Measurements from ENCODE around the gene PSD4.

Gene PSD4

DNA sequence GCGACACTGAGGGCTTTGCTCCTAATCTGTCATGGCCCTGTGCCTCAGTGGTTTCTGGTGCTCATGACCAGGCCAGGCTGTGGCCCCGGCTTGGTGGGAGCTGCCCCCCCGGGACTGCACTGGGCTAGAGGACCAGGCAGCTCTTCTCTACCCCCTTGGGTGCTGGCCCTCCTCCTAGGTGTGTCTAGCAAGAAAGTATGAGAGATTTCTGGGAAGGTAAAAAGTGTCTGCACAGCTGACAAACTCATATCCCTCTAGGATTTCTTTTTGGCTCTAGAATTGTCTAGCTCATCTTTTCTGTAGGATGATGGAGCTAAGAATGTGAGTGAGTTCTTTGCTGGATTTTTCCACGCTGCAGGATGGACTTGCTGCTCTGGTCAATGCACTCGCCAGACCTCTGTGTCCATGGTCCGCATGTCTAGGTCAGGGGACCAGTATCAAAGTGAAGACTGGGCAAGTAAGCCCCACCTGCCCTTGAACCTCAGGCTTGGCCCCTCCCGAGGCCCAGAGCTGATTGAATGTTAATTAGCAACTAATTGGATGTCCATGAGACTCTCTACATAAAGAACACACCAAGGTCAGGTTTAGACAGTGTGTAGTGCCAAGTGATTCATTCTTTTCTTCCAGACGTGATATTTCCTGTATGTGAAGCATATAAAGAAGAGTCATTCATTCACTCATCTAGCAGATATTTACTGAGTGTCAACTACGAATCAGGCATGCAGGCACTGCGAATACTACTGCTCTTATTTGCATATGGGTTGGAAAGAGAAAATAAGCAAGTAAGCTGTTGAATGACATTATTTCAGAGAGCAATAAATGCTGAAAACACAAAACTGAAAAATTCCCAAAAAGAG is 15.6 kb upstream of the PSD4 start:
- Mint-ChIP-seq H3K27me3 (no peaks in the 10 kb centered on the region), H3K4me3 (peak overlapping the region; percentile 86), H3K27ac (peak overlapping the region; percentile 81), H3K36me3 (ENCODE audit: low read depth) (no peaks in the 10 kb centered on the region), H3K9me3 (no peaks in the 10 kb centered on the region), H3K4me1 (ENCODE audit: low read depth) (peaks cover 27% of the 10 kb centered on the region)

DNA sequence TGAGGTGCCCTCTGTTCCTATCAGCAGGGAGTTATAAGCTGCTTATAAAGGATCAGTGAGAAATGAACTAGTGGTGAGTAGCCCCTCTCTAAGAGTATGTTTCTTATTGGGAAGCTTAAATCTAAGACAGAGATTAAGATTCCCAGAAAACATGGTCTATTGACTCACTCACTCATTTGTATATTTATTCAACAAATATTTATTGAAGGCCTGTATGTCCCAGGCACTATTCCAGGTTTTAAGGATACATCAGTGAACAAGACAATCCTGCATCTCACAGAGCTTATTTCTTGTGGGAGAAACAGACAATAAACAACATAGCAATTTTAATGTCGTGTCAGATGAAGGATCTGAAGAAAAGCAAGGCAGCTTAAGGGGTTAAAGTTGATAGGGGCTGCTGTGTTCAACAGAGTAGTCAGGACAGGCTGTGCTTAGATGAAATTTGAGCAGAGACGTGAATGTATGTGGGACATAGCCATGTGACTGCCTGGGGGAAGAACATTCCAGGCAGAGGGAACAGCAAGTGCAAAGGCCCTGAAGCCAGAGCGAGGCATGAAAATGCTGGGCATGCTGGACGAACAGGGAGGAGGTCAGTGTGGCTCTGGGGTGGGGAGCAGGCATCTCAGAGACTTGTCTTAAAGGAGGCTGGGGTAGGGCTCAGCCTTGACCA is 14.8 kb upstream of the PSD4 start:
- Mint-ChIP-seq H3K4me3 (peak overlapping the region; percentile 86), H3K27me3 (no peaks in the 10 kb centered on the region), H3K27ac (no peak overlapping the region), H3K4me1 (ENCODE audit: low read depth) (peaks cover 27% of the 10 kb centered on the region), H3K36me3 (ENCODE audit: low read depth) (no peaks in the 10 kb centered on the region), H3K9me3 (no peaks in the 10 kb centered on the region)

DNA sequence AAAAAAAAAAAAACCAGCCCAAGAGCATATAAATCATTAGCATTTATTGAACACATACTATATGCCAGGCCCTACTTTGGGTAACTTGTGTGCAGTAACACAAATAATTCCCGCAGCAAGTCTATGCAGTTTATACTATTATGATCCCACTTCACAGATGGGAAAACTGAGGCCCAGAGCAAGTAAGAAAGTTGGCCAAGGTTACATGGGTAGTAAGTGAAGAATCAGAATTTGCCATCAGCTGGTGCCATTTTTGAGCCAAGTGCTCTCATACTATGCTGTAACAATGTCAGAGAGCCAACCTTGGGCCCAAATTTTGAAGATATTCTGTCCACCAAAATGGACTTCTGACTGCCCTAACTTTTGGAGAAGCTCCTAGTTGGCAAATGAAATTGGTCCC is 13.5 kb upstream of the PSD4 start:
- Mint-ChIP-seq H3K27ac (no peak overlapping the region), H3K36me3 (ENCODE audit: low read depth) (no peaks in the 10 kb centered on the region), H3K4me1 (ENCODE audit: low read depth) (peaks cover 27% of the 10 kb centered on the region), H3K27me3 (no peaks in the 10 kb centered on the region), H3K9me3 (no peaks in the 10 kb centered on the region), H3K4me3 (no peak overlapping the region)

DNA sequence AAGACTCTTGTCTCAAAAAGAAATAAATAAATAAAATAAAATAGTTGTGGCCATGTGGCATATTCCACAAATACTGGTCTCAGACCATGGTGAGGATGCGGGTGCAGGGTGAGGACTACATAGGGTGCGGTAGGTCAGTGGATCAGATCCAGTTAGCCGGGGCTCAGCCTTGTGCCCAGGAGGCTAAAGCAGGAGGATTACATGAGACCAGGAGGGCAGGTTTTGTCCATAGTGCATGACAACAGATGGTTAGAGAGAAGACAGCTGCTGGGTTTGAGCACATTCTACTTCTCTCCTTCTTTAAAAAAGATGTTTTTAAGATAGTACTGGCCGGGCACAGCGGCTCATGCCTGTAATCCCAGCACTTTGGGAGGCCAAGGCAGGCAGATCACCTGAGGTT is 12.8 kb upstream of the PSD4 start:
- Mint-ChIP-seq H3K4me1 (ENCODE audit: low read depth) (peaks cover 27% of the 10 kb centered on the region), H3K36me3 (ENCODE audit: low read depth) (no peaks in the 10 kb centered on the region), H3K4me3 (no peak overlapping the region), H3K27me3 (no peaks in the 10 kb centered on the region), H3K9me3 (no peaks in the 10 kb centered on the region), H3K27ac (no peak overlapping the region)

DNA sequence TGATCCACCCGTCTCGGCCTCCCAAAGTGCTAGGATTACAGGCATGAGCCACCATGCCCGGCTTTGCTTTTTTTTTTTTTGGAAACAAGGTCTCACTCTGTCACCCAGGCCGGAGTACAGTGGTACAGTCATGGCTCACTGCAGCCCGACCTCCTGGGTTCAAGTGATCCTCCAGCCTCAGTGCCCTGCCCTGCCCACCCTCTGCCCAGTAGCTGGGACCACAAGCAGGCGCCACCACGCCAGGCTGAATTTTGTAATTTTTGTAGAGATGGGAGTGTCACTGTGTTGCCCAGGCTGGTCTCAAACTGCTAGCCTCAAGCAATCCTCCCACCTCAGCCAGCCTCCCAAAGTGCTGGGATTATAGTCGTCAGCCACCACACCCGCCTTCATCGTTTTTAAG is 11.6 kb upstream of the PSD4 start:
- H3K36me3 Mint-ChIP-seq (ENCODE audit: low read depth) = no peaks in the 10 kb centered on the region
- H3K27me3 Mint-ChIP-seq = no peaks in the 10 kb centered on the region
- peaks cover 23% of the 10 kb centered on the region for H3K4me1 Mint-ChIP-seq (ENCODE audit: low read depth)
- H3K9me3 Mint-ChIP-seq = no peaks in the 10 kb centered on the region
- H3K4me3 Mint-ChIP-seq = no peak overlapping the region
- H3K27ac Mint-ChIP-seq = no peak overlapping the region

DNA sequence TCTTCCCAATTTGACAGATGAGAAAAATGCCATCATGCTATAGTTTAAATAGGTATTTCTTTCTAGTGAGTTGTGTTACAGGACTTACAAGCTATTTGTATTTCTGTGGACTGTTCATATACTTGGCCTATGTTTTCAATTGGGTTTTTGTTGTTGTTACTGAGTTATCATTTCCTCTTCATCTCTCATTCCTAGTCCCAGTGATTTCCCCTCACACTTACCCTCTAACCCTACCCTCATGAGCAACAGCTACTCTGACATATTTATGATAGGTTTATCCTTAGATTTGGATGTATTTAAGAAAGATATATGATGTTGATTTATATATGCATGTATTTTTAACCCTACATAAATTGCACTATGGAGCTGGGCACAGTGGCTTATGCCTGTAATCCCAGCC is 10.9 kb upstream of the PSD4 start:
- Mint-ChIP-seq H3K4me1 (ENCODE audit: low read depth) (peaks cover 28% of the 10 kb centered on the region), H3K9me3 (no peaks in the 10 kb centered on the region), H3K27me3 (no peaks in the 10 kb centered on the region), H3K36me3 (ENCODE audit: low read depth) (no peaks in the 10 kb centered on the region), H3K4me3 (no peak overlapping the region), H3K27ac (no peak overlapping the region)

DNA sequence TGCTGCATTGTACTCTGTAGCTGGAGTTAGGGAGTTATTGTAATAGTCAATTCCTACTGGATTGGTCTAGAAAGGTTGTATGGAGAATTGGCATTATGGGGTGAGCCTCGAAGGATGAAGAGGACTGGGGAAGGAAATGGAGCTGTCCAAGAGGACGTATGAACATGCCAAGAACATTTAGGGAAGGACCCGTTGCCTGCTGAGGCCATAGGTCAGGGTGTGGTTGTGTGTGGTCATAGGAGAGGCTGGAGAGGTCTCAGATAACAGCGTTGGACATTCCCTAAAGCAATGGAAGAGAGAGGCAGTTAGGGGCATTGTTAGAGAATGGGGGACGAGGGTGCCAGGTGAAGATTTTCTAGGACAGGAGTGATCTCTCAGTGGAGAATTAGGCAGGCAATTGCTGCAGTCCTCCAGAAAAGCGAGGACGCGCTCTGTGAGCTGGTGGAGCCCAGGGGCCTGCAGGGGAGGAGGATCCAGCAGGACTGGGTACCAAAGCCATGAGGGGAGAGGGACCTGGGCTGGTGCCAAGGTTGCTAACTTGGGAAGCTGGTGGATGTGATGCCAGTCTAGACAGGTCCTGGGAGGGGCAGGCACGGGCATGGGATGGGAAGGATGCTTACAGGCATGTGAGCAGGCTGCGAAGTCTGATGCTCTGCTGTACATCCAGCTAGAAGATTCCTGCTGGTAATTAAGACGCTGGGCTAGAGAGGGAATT is 9.4 kb upstream of the PSD4 start:
- H3K9me3 Mint-ChIP-seq = no peaks in the 10 kb centered on the region
- no peaks in the 10 kb centered on the region for H3K36me3 Mint-ChIP-seq (ENCODE audit: low read depth)
- peaks cover 33% of the 10 kb centered on the region for H3K4me1 Mint-ChIP-seq (ENCODE audit: low read depth)
- peak overlapping the region; percentile 56 for H3K27ac Mint-ChIP-seq
- H3K27me3 Mint-ChIP-seq = no peaks in the 10 kb centered on the region
- H3K4me3 Mint-ChIP-seq = no peak overlapping the region

GRCh38 chr2:113164930-113165585 is 8.7 kb upstream of the PSD4 start:
- Mint-ChIP-seq H3K4me3 (no peak overlapping the region), H3K27me3 (no peaks in the 10 kb centered on the region), H3K36me3 (ENCODE audit: low read depth) (no peaks in the 10 kb centered on the region), H3K4me1 (ENCODE audit: low read depth) (peaks cover 40% of the 10 kb centered on the region), H3K27ac (peak overlapping the region; percentile 56), H3K9me3 (no peaks in the 10 kb centered on the region)

DNA sequence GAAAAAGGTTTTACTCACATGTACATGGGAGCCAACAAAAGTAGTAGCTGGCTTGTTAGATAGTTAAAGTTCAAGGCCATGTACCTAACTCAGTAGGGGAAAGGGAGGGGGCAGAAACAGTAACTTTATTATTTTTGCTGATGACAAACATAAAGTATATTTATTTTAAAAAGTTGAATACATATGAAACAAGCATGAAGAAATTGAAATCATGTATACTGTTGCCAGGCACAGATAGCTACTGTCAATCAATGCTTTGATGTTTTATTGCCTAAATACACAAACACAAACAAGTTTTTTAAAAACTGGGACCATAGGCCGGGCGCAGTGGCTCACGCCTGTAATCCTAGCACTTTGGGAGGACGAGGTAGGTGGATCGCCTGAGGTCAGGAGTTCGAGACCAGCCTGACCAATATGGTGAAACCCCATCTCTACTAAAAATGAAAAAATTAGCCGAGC is 7.6 kb upstream of the PSD4 start:
- peaks cover 48% of the 10 kb centered on the region for H3K4me1 Mint-ChIP-seq (ENCODE audit: low read depth)
- H3K4me3 Mint-ChIP-seq = no peak overlapping the region
- H3K27ac Mint-ChIP-seq = no peak overlapping the region
- H3K36me3 Mint-ChIP-seq (ENCODE audit: low read depth) = peaks cover 3% of the 10 kb centered on the region
- peaks cover 3% of the 10 kb centered on the region for H3K9me3 Mint-ChIP-seq
- H3K27me3 Mint-ChIP-seq = no peaks in the 10 kb centered on the region

- peaks cover 5% of the 10 kb centered on the region for H3K9me3 Mint-ChIP-seq
- peaks cover 59% of the 10 kb centered on the region for H3K4me1 Mint-ChIP-seq (ENCODE audit: low read depth)
- H3K27ac Mint-ChIP-seq = peak overlapping the region; percentile 91
Measured at GRCh38 chr2:113167115-113167932, 6.4 kb upstream of the PSD4 start.

DNA sequence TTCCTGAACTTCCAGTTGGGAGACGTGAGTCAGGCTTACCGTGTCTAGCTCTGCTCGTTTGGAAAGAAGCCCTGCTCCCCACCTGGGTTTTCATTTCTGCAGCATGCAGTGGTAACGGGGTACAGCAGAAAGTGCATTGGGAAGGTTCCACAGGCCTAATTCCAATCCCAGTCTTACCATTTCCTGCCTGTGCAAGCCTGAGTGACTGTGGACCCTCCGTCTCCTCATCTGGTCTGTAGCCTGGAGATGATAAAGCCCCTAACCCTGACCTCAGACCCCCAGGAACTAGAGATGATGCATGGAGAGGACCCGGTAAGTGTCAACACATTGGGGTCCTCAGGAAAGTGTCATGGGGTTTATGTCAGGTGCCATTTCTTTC is 5.8 kb upstream of the PSD4 start:
- Mint-ChIP-seq H3K36me3 (ENCODE audit: low read depth) (peaks cover 9% of the 10 kb centered on the region), H3K4me3 (peak overlapping the region; percentile 67), H3K9me3 (peaks cover 5% of the 10 kb centered on the region), H3K27me3 (no peaks in the 10 kb centered on the region), H3K27ac (peak overlapping the region; percentile 91), H3K4me1 (ENCODE audit: low read depth) (peaks cover 59% of the 10 kb centered on the region)

More at GRCh38 chr2:113167115-113167932, 6.4 kb upstream of the PSD4 start:
- Mint-ChIP-seq H3K27me3 (no peaks in the 10 kb centered on the region), H3K36me3 (ENCODE audit: low read depth) (peaks cover 5% of the 10 kb centered on the region), H3K4me3 (peak overlapping the region; percentile 18)

- H3K27ac Mint-ChIP-seq = peak overlapping the region; percentile 91
- peaks cover 9% of the 10 kb centered on the region for H3K36me3 Mint-ChIP-seq (ENCODE audit: low read depth)
- peaks cover 5% of the 10 kb centered on the region for H3K9me3 Mint-ChIP-seq
- peaks cover 68% of the 10 kb centered on the region for H3K4me1 Mint-ChIP-seq (ENCODE audit: low read depth)
- H3K4me3 Mint-ChIP-seq = peak overlapping the region; percentile 67
- H3K27me3 Mint-ChIP-seq = no peaks in the 10 kb centered on the region
Measured at GRCh38 chr2:113169002-113169530, 4.7 kb upstream of the PSD4 start.

- H3K27ac Mint-ChIP-seq = no peak overlapping the region
- no peaks in the 10 kb centered on the region for H3K27me3 Mint-ChIP-seq
- peaks cover 68% of the 10 kb centered on the region for H3K4me1 Mint-ChIP-seq (ENCODE audit: low read depth)
- peaks cover 9% of the 10 kb centered on the region for H3K36me3 Mint-ChIP-seq (ENCODE audit: low read depth)
- peaks cover 5% of the 10 kb centered on the region for H3K9me3 Mint-ChIP-seq
- H3K4me3 Mint-ChIP-seq = no peak overlapping the region
Measured at GRCh38 chr2:113169586-113169985, 4.2 kb upstream of the PSD4 start.

Measured in stimulated activated naive CD8-positive, alpha-beta T cell treated with anti-CD3 and anti-CD28 coated beads, Interleukin-15, Interleukin-2, amounts not matched to agents 100 ng/mL and 50 ng/mL, for 24 hours (primary cell).